K562 (cell line): ENCODE data around the gene VAT1L.

Experiments
- ATF2 ChIP-seq: sonication (generic); formaldehyde crosslinking; IDR thresholded peaks from 2 replicates; pipeline ENCODE4 v1.8.1; 2022; ENCODE audit warnings: missing genetic modification reagents
- BHLHE40 ChIP-seq: IDR thresholded peaks from 2 replicates; pipeline ENCODE4 v1.6.1; 2011; ENCODE audit warnings: low read length, improper control_type of control experiment
- CREM ChIP-seq: IDR thresholded peaks from 2 replicates; pipeline ENCODE4 v1.6.1; 2014; ENCODE audit warnings: antibody characterized with exemption, low read depth
- CTCF ChIP-seq, 3 experiments: IDR thresholded peaks in 2 of 3; conservative IDR thresholded peaks in 1 of 3; 2 replicates each; pipeline ENCODE4 v1.5.1; 2011 to 2012; ENCODE audit warnings: low read length in 3 of 3, mild to moderate bottlenecking in 3 of 3, control low read depth in 2 of 3, improper control_type of control experiment in 1 of 3, inconsistent platforms in 1 of 3, low read depth in 1 of 3, mixed read lengths in 1 of 3, moderate library complexity in 1 of 3; ENCODE audit not compliant: insufficient read depth in 2 of 3
- ETS1 ChIP-seq: conservative IDR thresholded peaks from 2 replicates; pipeline ENCODE4 v1.6.1; 2011; ENCODE audit warnings: low read depth, mild to moderate bottlenecking, low read length; ENCODE audit not compliant: control insufficient read depth
- EZH2 ChIP-seq: IDR thresholded peaks from 2 replicates; pipeline ENCODE4 v1.6.1; 2012; ENCODE audit warnings: low read depth, mild to moderate bottlenecking, inconsistent platforms, low read length, borderline replicate concordance
- ILF3 ChIP-seq: fragments of 450-650 bp; IDR thresholded peaks from 2 replicates; pipeline ENCODE4 v1.6.1; 2018; ENCODE audit warnings: antibody characterized with exemption, mild to moderate bottlenecking, moderate library complexity, borderline replicate concordance
- IRF2 ChIP-seq: sonication (generic); formaldehyde crosslinking; IDR thresholded peaks from 2 replicates; pipeline ENCODE4 v1.8.1; 2022; ENCODE audit warnings: mild to moderate bottlenecking, missing genetic modification reagents
- MAZ ChIP-seq, 2 experiments: fragments of 450-650 bp in 1 of 2; sonication (generic) in 1 of 2; formaldehyde crosslinking; IDR thresholded peaks in 1 of 2; conservative IDR thresholded peaks in 1 of 2; 2 replicates each; pipeline versions ENCODE4 v1.4.0 to v1.5.0; 2020; ENCODE audit warnings: mild to moderate bottlenecking in 1 of 2, missing genetic modification reagents in 1 of 2
- MNT ChIP-seq, 2 experiments: fragments of 450-650 bp; conservative IDR thresholded peaks; 2 replicates each; pipeline ENCODE4 v1.6.1; 2017; ENCODE audit warnings: mild to moderate bottlenecking in 2 of 2, moderate library complexity in 2 of 2
- NCOA6 ChIP-seq: fragments of 450-650 bp; IDR thresholded peaks from 2 replicates; pipeline ENCODE4 v1.6.1; 2017; ENCODE audit warnings: mild to moderate bottlenecking
- POLR2A ChIP-seq: fragments of 450-650 bp; conservative IDR thresholded peaks from 2 replicates; pipeline ENCODE4 v1.6.1; 2016
- ZNF384 ChIP-seq: IDR thresholded peaks from 2 replicates; pipeline ENCODE4 v1.6.1; 2012; ENCODE audit warnings: low read depth, low read length, improper control_type of control experiment

- no peak for TF ChIP-seq CREM
- TF ChIP-seq MNT (conservative IDR thresholded peaks at IDR 0.05): no peak
- TF ChIP-seq CTCF (IDR thresholded peaks at IDR 0.05 in 2 of 3, conservative IDR thresholded peaks at IDR 0.05 in 1 of 3; ENCODE audit: insufficient read depth in 2 of 3, low read depth in 1 of 3, low read length in 3 of 3): no peak
- no peak for TF ChIP-seq ETS1
- TF ChIP-seq ZNF384: no peak
- TF ChIP-seq ILF3: no peak
- no peak for TF ChIP-seq NCOA6
- no peak for TF ChIP-seq POLR2A
- no peak for TF ChIP-seq ATF2 (CRISPR knock-in tag)
- no peak for TF ChIP-seq MAZ (CRISPR knock-in tag; conservative IDR thresholded peaks at IDR 0.05 in 1 of 2, IDR thresholded peaks at IDR 0.05 in 1 of 2)
- TF ChIP-seq EZH2: no peak
- TF ChIP-seq IRF2 (CRISPR knock-in tag): no peak
- TF ChIP-seq BHLHE40: no peak
Measured at GRCh38 chr16:77948835-77949234, 160.5 kb downstream of the VAT1L start.
